A673 (cell line): ENCODE data around the gene SMDT1. TPM values are rescaled to one million over a fixed set of nuclear protein-coding genes. Genes with fewer than 3 reads are reported as not detected.

Source experiments
- BruUV-seq: library from RNA; stranded (reverse); fragments of 400-500 nt; replicated peaks from 2 replicates; lab custom pipeline; 2021; lab: Mats Ljungman, UMichigan
- CTCF ChIA-PET: fragments of 300-600 bp; sonication (Branson Sonifier 250); formaldehyde crosslinking; loops from one replicate; lab custom pipeline; 2022; ENCODE audit warnings: antibody characterized with exemption; lab: Charles Lee
- POLR2A ChIA-PET: fragments of 300-600 bp; sonication (Branson Sonifier 250); formaldehyde crosslinking; loops from one replicate; lab custom pipeline; 2022; ENCODE audit warnings: antibody characterized with exemption; ENCODE audit not compliant: low non-redundant PET; lab: Charles Lee
- DNase-seq: peaks from one replicate; pipeline ENCODE4 v3.0.0-alpha.2; 2015; ENCODE audit warnings: low spot score
- H3K27ac ChIP-seq: fragments of 200-600 bp; sonication (generic); 2 replicates; pipeline ENCODE4 v1.5.1; 2016; ENCODE audit warnings: mixed run types, low read depth, mild to moderate bottlenecking, mixed read lengths, antibody characterized with exemption, low read length; ENCODE audit not compliant: poor library complexity, severe bottlenecking
- H3K27me3 ChIP-seq: fragments of 200-600 bp; sonication (generic); replicated peaks from 2 replicates; pipeline ENCODE4 v1.6.1; 2017; ENCODE audit warnings: mixed run types, low read depth, mild to moderate bottlenecking, mixed read lengths, antibody characterized with exemption, low read length; ENCODE audit not compliant: insufficient read depth, poor library complexity
- H3K36me3 ChIP-seq: fragments of 200-600 bp; sonication (generic); 2 replicates; pipeline ENCODE4 v1.6.1; 2016; ENCODE audit warnings: mixed run types, mild to moderate bottlenecking, mixed read lengths, antibody characterized with exemption, low read length; ENCODE audit not compliant: insufficient read depth, poor library complexity, severe bottlenecking
- H3K4me1 ChIP-seq: fragments of 200-600 bp; sonication (generic); 2 replicates; pipeline ENCODE4 v1.6.1; 2017; ENCODE audit warnings: mixed run types, mild to moderate bottlenecking, mixed read lengths, antibody characterized with exemption, low read length; ENCODE audit not compliant: insufficient read depth, poor library complexity, severe bottlenecking
- H3K4me3 ChIP-seq: fragments of 200-600 bp; sonication (generic); 2 replicates; pipeline ENCODE4 v1.5.1; 2016; ENCODE audit warnings: low read depth, mixed run types, mild to moderate bottlenecking, mixed read lengths, low read length; ENCODE audit not compliant: poor library complexity, severe bottlenecking
- H3K9me3 ChIP-seq: fragments of 200-600 bp; sonication (generic); 2 replicates; pipeline ENCODE4 v1.6.1; 2016; ENCODE audit warnings: mixed run types, low read depth, mild to moderate bottlenecking, mixed read lengths, antibody characterized with exemption, low read length; ENCODE audit not compliant: poor library complexity, severe bottlenecking
- EZH2 ChIP-seq: fragments of 200-600 bp; sonication (generic); IDR thresholded peaks from 2 replicates; pipeline ENCODE4 v1.6.1; 2017; ENCODE audit warnings: borderline replicate concordance, low read depth, mild to moderate bottlenecking, mixed read lengths, antibody characterized with exemption, low read length; ENCODE audit not compliant: poor library complexity, severe bottlenecking
- intact Hi-C: fragments of 100-400 bp; cut with micrococcal nuclease; formaldehyde crosslinking; loops from one replicate; pipeline ENCODE4 v1.10.0; 2022; ENCODE audit not compliant: unreplicated experiment
- total RNA-seq: library from RNA; stranded (reverse); gene quantifications from 2 replicates; pipeline ENCODE4 v1.2.3, GENCODE V29; 2021
- TF ChIP-seq, protein P1 (sequence below): fragments of 300-800, 200-600 bp; sonication (generic); conservative IDR thresholded peaks from 2 replicates; pipeline ENCODE4 v1.5.1; 2017; ENCODE audit warnings: low read depth, mild to moderate bottlenecking, antibody characterized with exemption, low read length, moderate library complexity, mixed read lengths

Gene SMDT1
- total RNA-seq, 1 experiment from 2014 or later = 61.8 TPM

DNA sequence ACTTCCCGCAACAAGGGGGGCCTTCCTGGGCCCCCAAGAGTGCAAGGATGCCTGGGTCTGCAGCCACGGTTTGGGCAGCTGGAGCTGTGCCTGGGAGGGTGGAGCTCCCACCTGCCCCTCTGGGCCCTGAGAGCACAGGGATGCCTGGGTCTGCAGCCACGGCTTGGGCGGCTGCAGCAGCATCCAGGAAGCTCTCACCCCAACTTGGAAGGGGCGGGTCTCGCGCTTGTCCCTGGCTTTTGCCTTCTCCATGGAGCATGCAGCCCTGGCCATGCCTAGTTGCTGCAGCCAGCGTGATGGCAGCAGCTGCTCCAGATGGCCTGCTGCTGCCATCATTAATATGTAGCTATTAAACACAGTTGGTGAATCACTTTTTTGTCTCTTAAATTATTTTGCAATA lies 44.2 kb upstream of the SMDT1 start:
- intact Hi-C loops = no loop called here
- Histone ChIP-seq H3K4me3 (no peak overlapping the region), H3K27me3 (no peaks in the 10 kb centered on the region), H3K36me3 (no peaks in the 10 kb centered on the region), H3K9me3 (peaks cover 9% of the 10 kb centered on the region), H3K27ac (no peak overlapping the region), H3K4me1 (no peaks in the 10 kb centered on the region)
- ChIA-PET POLR2A (interaction anchor here (0.6 kb wide), 1 partner anchor 81 kb away, joined by 4 read pairs; no protein-coding TSS in a partner anchor), CTCF (no interaction called here)
- BruUV-seq = no TSS peak
- TF ChIP-seq, protein P1, sequence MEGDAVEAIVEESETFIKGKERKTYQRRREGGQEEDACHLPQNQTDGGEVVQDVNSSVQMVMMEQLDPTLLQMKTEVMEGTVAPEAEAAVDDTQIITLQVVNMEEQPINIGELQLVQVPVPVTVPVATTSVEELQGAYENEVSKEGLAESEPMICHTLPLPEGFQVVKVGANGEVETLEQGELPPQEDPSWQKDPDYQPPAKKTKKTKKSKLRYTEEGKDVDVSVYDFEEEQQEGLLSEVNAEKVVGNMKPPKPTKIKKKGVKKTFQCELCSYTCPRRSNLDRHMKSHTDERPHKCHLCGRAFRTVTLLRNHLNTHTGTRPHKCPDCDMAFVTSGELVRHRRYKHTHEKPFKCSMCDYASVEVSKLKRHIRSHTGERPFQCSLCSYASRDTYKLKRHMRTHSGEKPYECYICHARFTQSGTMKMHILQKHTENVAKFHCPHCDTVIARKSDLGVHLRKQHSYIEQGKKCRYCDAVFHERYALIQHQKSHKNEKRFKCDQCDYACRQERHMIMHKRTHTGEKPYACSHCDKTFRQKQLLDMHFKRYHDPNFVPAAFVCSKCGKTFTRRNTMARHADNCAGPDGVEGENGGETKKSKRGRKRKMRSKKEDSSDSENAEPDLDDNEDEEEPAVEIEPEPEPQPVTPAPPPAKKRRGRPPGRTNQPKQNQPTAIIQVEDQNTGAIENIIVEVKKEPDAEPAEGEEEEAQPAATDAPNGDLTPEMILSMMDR = no peak
- no peak for TF ChIP-seq EZH2
- no peak for DNase-seq

DNA sequence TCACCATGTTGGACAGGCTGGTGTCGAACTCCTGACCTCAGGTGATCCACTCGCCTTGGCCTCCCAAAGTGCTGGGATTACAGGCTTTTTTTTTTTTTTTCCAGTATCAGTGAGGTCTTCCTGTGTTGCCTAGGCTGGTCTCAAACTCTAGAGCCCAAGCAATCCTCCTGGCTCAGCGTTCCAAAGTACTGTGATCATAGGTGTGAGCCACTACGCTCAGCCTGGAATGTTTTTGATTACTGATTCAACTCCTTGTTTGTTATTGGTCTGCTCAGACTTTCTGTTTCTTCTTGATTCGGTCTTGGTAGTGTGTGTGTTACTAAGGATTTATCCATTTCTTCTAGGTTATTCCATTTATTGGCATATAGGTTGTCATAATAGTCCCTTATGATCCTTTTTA lies 40.2 kb upstream of the SMDT1 start:
- intact Hi-C loops = no loop called here
- Histone ChIP-seq H3K9me3 (peaks cover 13% of the 10 kb centered on the region), H3K4me1 (no peaks in the 10 kb centered on the region), H3K36me3 (no peaks in the 10 kb centered on the region), H3K27me3 (no peaks in the 10 kb centered on the region), H3K27ac (no peak overlapping the region), H3K4me3 (no peak overlapping the region)
- ChIA-PET POLR2A (no interaction called here), CTCF (no interaction called here)
- no peak for DNase-seq
- BruUV-seq = no TSS peak
- no peak for TF ChIP-seq EZH2
- TF ChIP-seq, protein P1 = no peak

DNA sequence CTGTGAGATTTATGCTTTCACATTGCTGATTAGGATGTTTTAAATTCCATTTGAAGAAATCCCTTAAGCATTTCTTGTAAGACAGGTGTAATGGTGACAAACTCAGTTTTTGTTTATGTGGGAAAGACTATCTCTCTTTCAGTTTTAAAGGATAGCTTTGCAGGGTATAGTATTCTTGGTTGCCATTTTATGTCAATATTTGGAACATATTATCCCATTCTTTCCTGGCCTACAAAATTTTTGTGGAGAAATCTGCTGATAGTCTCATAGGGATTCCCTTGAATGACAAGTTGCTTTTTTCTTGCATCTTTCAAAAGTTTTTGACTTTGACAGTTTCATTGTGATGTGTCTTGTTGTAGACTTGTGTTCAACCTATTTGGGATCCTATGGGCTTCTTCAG lies 37.7 kb upstream of the SMDT1 start:
- H3K36me3 ChIP-seq = no peaks in the 10 kb centered on the region
- BruUV-seq = no TSS peak
- H3K4me3 ChIP-seq = no peak overlapping the region
- H3K27ac ChIP-seq = no peak overlapping the region
- POLR2A ChIA-PET = interaction anchor here (0.6 to 0.7 kb wide), 2 partner anchors 192 to 485 kb away, joined by 10 to 13 read pairs; no protein-coding TSS in a partner anchor
- H3K4me1 ChIP-seq = no peaks in the 10 kb centered on the region
- no peak for DNase-seq
- peaks cover 13% of the 10 kb centered on the region for H3K9me3 ChIP-seq
- CTCF ChIA-PET = no interaction called here
- no peak for TF ChIP-seq EZH2
- TF ChIP-seq, protein P1 = no peak
- H3K27me3 ChIP-seq = no peaks in the 10 kb centered on the region
- intact Hi-C loops = no loop called here
